HG02623 (cell line): ENCODE measurements around the gene FXYD2.
"Not testable (repeated sequence)": the region's sequence is repeated elsewhere in the genome, so short reads cannot be mapped to it uniquely, and the experiment has no call there.

ENCODE experiments used
- ATAC-seq: cut with Tn5 transposase; IDR thresholded peaks from one replicate; pipeline ENCODE4 v1.9.1; 2021; ENCODE audit warnings: moderate library complexity; ENCODE audit not compliant: unreplicated experiment

Gene FXYD2

GRCh38 chr11:117824571-117825537 lies at the start of gene FXYD2:
Gene FXYD2, minus strand, starts transcription at chr11:117824744. Its CDS starts 66 bp downstream, at chr11:117824678.
- ATAC-seq, result no peak

- ATAC-seq, result no peak
Observed at GRCh38 chr11:117873828-117874125, 49.2 kb upstream of the FXYD2 start.

- ATAC-seq, result no peak
Observed at GRCh38 chr11:117872975-117873827, 48.7 kb upstream of the FXYD2 start.

- ATAC-seq, result no peak
Observed at GRCh38 chr11:117872420-117872961, 47.9 kb upstream of the FXYD2 start.

- ATAC-seq, result no peak
Observed at GRCh38 chr11:117871784-117872183, 47.2 kb upstream of the FXYD2 start.

- ATAC-seq, result no peak
Observed at GRCh38 chr11:117871160-117871559, 46.6 kb upstream of the FXYD2 start.

GRCh38 chr11:117870103-117870952 lies 45.8 kb upstream of the FXYD2 start:
- ATAC-seq, result no peak

GRCh38 chr11:117869604-117870003 lies 45.1 kb upstream of the FXYD2 start:
- no peak for ATAC-seq

GRCh38 chr11:117868815-117869561 lies 44.4 kb upstream of the FXYD2 start:
- ATAC-seq, result no peak

GRCh38 chr11:117868088-117868487 lies 43.5 kb upstream of the FXYD2 start:
- ATAC-seq, result no peak

GRCh38 chr11:117866526-117866925 lies 42.0 kb upstream of the FXYD2 start:
- ATAC-seq, result no peak

- not testable (repeated sequence) for ATAC-seq
Observed at GRCh38 chr11:117865546-117865945, 41.0 kb upstream of the FXYD2 start.

- ATAC-seq, result no peak
Observed at GRCh38 chr11:117863383-117863782, 38.8 kb upstream of the FXYD2 start.

- ATAC-seq, result no peak
Observed at GRCh38 chr11:117862753-117863152, 38.2 kb upstream of the FXYD2 start.

- ATAC-seq, result no peak
Observed at GRCh38 chr11:117862019-117862725, 37.6 kb upstream of the FXYD2 start.

GRCh38 chr11:117861151-117862018 lies 36.8 kb upstream of the FXYD2 start:
- ATAC-seq, result no peak

- no peak for ATAC-seq
Observed at GRCh38 chr11:117860139-117860538, 35.6 kb upstream of the FXYD2 start.

- ATAC-seq, result no peak
Observed at GRCh38 chr11:117859488-117860112, 35.1 kb upstream of the FXYD2 start.
